ENCODE data around the gene ETS2.

DNA sequence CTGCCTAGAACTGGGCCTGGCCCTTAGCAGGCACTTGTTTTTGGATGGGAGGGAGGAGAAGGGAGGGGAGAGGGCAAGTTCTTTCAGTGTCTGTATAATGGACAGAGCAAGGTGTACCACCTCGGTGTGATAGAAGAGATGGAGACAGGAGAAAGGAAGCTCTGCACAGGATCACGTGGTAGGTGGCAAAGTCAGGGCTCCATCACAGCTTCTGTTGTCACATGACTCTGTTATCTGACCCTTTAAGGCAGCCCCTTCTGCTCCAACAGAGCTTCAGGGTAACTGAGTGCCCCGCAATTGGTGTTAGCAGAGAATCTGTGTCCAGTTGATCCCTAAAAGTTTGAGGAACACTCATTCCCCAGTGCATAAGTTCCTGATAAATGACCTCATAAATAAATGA is 16.5 kb upstream of the ETS2 start:
- TF ChIP-seq, protein P1, sequence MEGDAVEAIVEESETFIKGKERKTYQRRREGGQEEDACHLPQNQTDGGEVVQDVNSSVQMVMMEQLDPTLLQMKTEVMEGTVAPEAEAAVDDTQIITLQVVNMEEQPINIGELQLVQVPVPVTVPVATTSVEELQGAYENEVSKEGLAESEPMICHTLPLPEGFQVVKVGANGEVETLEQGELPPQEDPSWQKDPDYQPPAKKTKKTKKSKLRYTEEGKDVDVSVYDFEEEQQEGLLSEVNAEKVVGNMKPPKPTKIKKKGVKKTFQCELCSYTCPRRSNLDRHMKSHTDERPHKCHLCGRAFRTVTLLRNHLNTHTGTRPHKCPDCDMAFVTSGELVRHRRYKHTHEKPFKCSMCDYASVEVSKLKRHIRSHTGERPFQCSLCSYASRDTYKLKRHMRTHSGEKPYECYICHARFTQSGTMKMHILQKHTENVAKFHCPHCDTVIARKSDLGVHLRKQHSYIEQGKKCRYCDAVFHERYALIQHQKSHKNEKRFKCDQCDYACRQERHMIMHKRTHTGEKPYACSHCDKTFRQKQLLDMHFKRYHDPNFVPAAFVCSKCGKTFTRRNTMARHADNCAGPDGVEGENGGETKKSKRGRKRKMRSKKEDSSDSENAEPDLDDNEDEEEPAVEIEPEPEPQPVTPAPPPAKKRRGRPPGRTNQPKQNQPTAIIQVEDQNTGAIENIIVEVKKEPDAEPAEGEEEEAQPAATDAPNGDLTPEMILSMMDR (IDR thresholded peaks at IDR 0.05): no peak
- no peak for TF ChIP-seq EP300 (IDR thresholded peaks at IDR 0.05)

Measured in ovary (tissue), 3 donors.